ENCODE measurements around the gene LCE7A. TPM values are rescaled to one million over a fixed set of nuclear protein-coding genes. Genes with fewer than 3 reads are reported as not detected.

LCE7A gene, protein sequence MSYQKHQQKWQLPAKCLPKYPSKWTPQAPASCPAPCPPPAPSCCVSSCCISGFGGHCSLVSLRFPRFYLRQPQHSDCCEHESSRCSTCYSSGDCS
- total RNA-seq (ENCODE audit: unreplicated experiment), result not detected
- long read RNA-seq, result 0 reads

DNA sequence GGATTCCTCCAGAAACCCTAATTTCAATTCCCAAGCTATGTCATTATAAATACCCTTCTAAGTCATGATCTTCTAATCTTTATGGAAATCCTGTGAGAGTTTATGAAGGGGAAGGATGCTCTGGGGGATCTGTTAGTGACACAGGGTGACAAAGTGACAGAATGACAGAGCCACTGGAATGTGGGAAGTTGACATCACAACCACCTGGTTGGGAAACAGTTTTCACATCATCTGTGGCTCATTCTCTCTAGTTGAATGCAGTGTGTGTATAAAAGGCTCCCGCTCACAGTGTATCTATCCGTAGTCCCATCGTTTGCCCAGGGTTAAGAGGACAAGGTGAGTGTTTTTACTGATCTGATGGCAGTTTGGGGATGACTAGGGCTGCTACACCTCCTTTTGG, at the start of gene LCE7A:
Gene LCE7A (plus strand): TSS at position 301 of the 400 bp plus-strand sequence. CDS start 702 bp downstream, outside the sequence.
- H3K4me1 Mint-ChIP-seq (ENCODE audit: unreplicated experiment), result no peaks in the 10 kb centered on the region
- no peaks in the 10 kb centered on the region for H3K27me3 Mint-ChIP-seq (ENCODE audit: unreplicated experiment)
- no peak within 1 kb of the TSS for H3K27ac Mint-ChIP-seq (ENCODE audit: unreplicated experiment)
- H3K9me3 Mint-ChIP-seq (ENCODE audit: unreplicated experiment), result no peaks in the 10 kb centered on the region
- no peak within 1 kb of the TSS for H3K4me3 Mint-ChIP-seq (ENCODE audit: unreplicated experiment)
- TF ChIP-seq, protein P1, sequence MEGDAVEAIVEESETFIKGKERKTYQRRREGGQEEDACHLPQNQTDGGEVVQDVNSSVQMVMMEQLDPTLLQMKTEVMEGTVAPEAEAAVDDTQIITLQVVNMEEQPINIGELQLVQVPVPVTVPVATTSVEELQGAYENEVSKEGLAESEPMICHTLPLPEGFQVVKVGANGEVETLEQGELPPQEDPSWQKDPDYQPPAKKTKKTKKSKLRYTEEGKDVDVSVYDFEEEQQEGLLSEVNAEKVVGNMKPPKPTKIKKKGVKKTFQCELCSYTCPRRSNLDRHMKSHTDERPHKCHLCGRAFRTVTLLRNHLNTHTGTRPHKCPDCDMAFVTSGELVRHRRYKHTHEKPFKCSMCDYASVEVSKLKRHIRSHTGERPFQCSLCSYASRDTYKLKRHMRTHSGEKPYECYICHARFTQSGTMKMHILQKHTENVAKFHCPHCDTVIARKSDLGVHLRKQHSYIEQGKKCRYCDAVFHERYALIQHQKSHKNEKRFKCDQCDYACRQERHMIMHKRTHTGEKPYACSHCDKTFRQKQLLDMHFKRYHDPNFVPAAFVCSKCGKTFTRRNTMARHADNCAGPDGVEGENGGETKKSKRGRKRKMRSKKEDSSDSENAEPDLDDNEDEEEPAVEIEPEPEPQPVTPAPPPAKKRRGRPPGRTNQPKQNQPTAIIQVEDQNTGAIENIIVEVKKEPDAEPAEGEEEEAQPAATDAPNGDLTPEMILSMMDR (IDR thresholded peaks at IDR 0.05; ENCODE audit: unreplicated experiment), result no peak
- DNase-seq (ENCODE audit: low spot score), result no peak
- H3K36me3 Mint-ChIP-seq (ENCODE audit: low read depth, unreplicated experiment), result no peaks in the 10 kb centered on the region

DNA sequence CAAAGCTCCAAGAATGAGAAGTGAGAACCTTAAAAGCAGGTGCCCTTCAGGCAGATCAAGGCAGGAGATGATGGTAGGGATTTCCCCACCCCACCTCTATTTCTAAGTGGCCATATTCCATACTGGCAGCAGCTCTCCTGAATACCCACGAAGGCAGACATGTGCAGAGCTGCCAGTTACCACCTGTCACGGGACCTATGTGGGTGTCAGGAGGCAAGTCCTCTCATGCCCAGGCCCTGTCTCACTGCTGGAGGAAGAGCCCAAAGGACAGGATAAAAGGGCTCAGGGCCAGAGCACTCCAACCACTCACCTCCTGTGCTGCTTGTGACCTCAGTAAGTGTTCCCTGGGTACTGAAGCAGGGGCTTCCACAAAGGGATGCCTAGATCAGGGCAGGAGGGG, 48.7 kb upstream of the LCE7A start:
- Mint-ChIP-seq H3K4me3 (ENCODE audit: unreplicated experiment) (no peak overlapping the region), H3K27me3 (ENCODE audit: unreplicated experiment) (peaks cover 2% of the 10 kb centered on the region), H3K4me1 (ENCODE audit: unreplicated experiment) (no peaks in the 10 kb centered on the region), H3K36me3 (ENCODE audit: low read depth, unreplicated experiment) (no peaks in the 10 kb centered on the region), H3K27ac (ENCODE audit: unreplicated experiment) (no peak overlapping the region), H3K9me3 (ENCODE audit: unreplicated experiment) (no peaks in the 10 kb centered on the region)
- TF ChIP-seq, protein P1 (IDR thresholded peaks at IDR 0.05; ENCODE audit: unreplicated experiment), result no peak
- DNase-seq (ENCODE audit: low spot score), result no peak

DNA sequence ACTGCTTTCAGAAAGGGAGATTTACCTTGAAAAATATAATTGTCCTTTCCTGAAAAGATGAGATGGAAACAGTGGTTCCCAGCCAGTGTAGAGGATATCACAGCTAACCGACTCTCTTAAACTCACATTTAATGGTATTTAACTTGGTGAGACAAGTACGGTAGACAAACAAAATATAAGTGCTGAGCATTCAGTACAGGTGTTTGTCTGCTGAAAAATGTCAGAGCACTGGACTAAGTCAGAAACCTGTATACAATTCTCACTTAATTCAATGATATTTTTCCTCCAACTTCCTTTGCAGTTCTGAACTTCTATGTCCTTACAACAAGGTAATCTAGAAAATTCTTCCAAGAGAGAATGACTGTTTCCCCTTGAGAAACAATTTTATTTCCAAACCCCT, 48.1 kb upstream of the LCE7A start, which contains the start of gene LCE1B:
Gene LCE1B (plus strand): TSS at position 301 of the 400 bp plus-strand sequence. CDS start 476 bp downstream, outside the sequence.
- TF ChIP-seq, protein P1 (IDR thresholded peaks at IDR 0.05; ENCODE audit: unreplicated experiment), result no peak
- DNase-seq (ENCODE audit: low spot score), result no peak
- Mint-ChIP-seq H3K27me3 (ENCODE audit: unreplicated experiment) (peaks cover 2% of the 10 kb centered on the region), H3K4me3 (ENCODE audit: unreplicated experiment) (no peak within 1 kb of the TSS), H3K27ac (ENCODE audit: unreplicated experiment) (no peak within 1 kb of the TSS), H3K4me1 (ENCODE audit: unreplicated experiment) (no peaks in the 10 kb centered on the region), H3K36me3 (ENCODE audit: low read depth, unreplicated experiment) (no peaks in the 10 kb centered on the region), H3K9me3 (ENCODE audit: unreplicated experiment) (no peaks in the 10 kb centered on the region)

DNA sequence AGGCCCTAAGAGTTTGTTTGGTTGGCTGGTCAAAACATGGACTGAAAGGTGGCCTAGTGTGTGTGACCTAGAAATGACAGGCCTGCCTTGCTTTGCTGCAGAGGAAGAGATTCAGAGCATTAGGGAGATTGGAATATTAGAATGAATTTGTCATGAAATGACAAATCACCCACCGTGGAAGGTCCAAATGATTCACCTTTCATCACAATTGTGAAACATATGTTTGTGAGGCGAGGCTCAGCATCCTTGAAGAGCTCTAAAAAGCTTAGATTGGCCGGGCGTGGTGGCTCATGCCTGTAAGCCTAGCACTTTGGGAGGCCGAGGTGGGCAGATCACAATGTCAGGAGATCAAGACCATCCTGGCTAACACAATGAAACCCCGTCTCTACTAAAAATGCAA, 42.5 kb upstream of the LCE7A start:
- Mint-ChIP-seq H3K27me3 (ENCODE audit: unreplicated experiment) (no peaks in the 10 kb centered on the region), H3K9me3 (ENCODE audit: unreplicated experiment) (no peaks in the 10 kb centered on the region), H3K36me3 (ENCODE audit: low read depth, unreplicated experiment) (no peaks in the 10 kb centered on the region), H3K4me1 (ENCODE audit: unreplicated experiment) (no peaks in the 10 kb centered on the region), H3K27ac (ENCODE audit: unreplicated experiment) (no peak overlapping the region), H3K4me3 (ENCODE audit: unreplicated experiment) (no peak overlapping the region)
- TF ChIP-seq, protein P1 (IDR thresholded peaks at IDR 0.05; ENCODE audit: unreplicated experiment), result no peak
- no peak for DNase-seq (ENCODE audit: low spot score)

DNA sequence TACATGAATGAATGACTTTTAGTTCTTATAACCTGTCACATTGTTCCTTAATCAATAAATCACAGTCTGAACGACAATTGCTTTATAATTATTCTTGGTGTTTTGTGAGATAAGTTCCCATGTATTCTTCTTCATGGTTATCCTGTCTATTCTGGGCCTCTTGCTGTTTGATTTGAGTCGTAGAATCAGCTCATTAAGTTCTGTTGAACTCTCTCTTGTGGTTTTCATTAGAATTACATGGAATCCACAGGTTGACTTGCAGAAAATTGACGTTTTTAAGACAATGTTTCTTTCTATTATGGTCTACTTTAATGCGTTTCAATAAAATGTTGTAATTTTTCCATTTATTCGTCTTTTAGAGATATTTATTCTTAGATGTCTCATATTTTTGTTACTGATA, 36.5 kb upstream of the LCE7A start:
- Mint-ChIP-seq H3K9me3 (ENCODE audit: unreplicated experiment) (no peaks in the 10 kb centered on the region), H3K4me1 (ENCODE audit: unreplicated experiment) (peaks cover 3% of the 10 kb centered on the region), H3K4me3 (ENCODE audit: unreplicated experiment) (no peak overlapping the region), H3K27ac (ENCODE audit: unreplicated experiment) (no peak overlapping the region), H3K36me3 (ENCODE audit: low read depth, unreplicated experiment) (no peaks in the 10 kb centered on the region), H3K27me3 (ENCODE audit: unreplicated experiment) (no peaks in the 10 kb centered on the region)
- DNase-seq (ENCODE audit: low spot score), result no peak
- TF ChIP-seq, protein P1 (IDR thresholded peaks at IDR 0.05; ENCODE audit: unreplicated experiment), result no peak
